HG03025 (cell line): ENCODE results near the gene CHD9NB.
"Not testable (repeated sequence)": the region's sequence is repeated elsewhere in the genome, so short reads cannot be mapped to it uniquely, and the experiment has no call there.

ENCODE experiments used
- ATAC-seq: cut with Tn5 transposase; IDR thresholded peaks from one replicate; pipeline ENCODE4 v1.9.1; 2021; ENCODE audit warnings: mild to moderate bottlenecking, moderate library complexity; ENCODE audit not compliant: unreplicated experiment, low FRiP score

The CHD9NB gene

DNA sequence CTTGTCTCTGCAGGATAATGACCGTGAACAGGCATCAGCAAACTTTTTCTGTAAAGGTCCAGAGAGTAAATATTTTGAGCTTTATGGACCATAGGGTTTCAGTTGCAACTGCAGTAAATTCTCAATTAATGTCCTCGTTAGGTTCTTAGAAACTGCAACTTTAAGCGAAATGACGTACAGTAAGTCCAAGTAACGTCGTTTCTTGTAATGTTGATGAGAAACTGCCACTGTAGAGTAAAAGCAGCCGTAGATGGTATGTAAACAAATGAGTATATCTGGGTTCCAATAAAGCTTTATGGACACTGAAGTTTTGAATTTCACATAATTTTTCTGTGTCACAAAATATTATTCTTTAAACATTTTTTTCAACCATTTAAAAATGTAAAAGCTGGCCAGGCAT lies 7.0 kb upstream of the CHD9NB start:
- ATAC-seq: no peak

DNA sequence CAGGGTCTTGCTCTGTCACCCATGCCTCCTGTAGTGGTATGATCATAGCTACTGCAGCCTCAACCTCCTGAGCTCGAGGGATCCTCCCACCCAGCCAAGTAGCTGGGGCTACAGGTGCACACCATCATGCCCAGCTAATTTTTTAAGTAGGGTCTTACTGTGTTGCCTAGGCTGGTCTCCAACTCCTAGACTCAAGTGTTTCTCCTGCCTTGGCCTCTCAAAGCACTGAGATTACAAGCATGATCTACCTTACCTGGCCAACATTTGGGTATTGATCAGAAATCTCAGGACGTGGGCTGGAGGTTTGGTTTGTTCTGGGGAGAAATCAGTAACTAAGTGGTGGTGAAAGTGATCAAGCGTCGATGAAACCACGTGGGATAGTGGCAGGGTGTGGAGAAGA lies 6.2 kb upstream of the CHD9NB start:
- ATAC-seq: no peak

DNA sequence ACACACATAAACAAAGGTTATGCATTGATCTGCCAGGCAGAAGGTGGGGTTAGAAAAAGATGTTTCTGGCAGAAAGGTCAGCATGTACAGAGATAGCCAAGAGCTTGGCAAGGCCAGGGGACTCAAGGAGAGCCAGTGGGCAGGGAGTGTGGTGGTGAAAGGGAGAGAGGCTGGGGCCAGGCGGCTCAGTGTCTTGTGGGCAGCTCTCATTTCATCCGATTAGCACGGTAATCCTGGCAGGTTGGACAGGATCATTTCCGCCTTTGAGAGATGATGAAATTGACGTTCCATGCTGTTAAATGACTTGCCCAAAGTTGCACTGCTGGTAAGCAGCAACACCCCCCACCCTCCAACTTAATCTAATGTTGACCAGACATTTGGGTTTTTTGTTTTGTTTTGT lies 5.7 kb upstream of the CHD9NB start:
- ATAC-seq: no peak

DNA sequence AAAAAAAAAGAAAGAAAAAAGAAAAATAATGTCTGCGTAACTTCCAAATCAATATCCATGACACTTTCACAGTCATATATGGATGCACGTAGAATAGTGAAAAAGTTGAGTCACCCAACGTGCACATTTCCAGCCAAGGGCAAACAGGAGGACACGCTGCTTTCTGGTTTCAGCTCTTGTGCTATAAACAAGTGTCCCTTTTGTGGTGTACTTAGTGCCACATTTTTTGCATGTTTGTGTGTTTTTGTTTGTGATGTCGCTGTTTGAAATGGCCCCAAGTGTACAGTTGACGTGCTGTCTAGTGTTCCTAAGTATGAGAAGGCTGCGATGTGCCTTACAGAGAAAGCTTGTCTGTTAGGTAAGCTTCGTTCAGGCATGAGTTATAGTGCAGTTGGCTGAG lies 5.0 kb upstream of the CHD9NB start:
- no peak for ATAC-seq

DNA sequence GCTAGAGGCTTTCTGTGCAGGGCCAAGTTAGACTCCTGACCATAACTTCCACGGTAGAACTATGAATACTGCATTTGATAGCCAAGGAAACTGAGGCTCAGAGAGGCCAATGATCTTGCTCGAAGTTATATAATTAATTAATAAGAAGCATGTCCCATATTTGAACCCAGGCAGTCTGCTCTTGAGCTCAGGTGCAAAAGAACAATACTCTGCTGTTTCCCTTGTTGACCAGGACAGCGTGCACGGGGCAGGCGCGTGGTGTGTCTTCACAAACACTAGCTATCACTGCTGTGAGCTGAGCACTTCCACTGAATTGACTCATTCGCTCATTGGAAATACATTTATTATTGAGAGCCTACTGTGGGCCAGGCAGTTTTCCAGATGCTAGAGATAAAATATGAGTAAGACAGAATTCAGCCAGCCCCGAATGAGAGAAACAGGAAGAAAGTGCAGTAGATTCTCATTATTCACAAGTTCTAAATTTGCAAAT lies 3.7 kb upstream of the CHD9NB start:
- no peak for ATAC-seq

DNA sequence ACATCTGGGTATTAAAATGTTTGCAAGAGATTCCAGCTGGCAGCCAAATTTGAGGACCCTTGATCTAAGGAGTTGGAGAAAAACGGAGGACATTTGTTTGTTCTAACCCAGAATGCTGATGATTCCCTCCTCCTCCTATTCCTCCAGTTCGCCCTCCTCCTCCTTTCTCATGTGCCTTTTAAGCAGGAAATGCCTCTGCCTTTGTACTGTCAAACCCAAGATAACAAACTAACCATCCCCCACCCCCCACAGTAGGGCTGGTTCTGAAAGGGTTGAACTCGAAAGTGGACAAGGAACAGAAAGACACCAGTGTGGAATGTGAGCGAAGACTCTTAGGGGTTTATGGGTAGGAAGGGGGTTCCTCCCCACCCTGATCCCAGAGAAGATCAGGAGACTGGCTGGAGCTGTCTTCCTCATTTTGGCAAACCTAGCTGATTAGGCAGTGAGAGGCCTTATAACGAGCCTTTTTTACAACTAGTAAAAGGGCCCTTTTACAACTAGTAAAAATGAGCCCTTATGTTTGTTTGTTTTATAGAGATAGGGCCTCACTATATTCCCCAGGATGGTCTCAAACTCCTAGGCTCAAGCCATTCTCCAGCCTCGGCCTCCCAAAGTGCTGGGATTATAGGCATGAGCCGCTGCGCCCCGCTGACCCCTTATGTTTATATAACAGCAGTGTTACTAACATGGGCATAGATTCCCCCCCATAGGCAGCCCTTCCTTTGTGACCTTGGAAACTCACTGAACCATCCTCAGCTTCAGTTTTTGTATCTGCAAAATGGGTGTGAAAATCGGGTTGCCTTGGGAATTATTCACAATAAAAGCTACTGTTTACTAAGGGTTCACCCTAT lies 3.1 kb upstream of the CHD9NB start:
- ATAC-seq: no peak

DNA sequence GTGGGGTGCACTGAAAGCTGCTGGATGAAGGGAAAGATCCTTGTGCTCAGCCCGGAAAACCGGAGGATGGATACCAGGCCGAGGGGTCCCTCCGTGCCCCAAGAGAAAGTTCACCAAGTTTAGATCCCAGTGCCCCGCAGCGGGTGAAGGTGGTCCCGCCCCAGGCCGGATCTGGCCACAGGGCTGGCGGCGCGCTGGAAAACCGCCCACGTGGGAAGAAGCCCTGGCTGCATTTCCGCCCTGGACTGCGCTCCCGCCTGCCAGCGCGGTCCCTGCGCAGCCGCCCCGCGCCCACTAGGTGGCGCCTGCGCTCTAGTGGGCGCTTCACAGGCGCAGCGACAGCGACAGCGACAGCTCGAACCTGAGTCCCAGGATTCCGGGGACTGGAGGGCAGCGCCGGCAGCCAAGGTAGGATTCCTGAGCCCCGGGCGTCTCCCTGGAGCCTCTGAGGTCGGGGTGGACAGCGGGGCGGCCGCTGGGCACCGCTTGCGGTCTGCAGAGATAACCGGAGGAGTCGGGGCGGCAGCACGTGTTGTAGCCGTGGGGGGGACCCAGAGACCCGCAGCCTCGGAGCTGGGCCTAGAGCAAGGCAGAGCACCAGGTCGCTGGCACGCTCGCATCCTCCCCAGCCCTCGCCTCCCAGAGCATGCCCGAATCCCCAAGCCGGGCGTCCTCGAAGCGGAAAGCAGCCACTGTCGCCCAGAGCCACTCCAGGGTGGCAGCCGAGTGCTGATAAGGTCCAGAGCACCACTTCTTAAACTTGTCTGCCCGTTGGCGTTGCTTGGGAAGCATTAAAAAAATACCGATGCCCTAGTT lies 2.2 kb upstream of the CHD9NB start, which contains the start of gene CHD9:
Gene CHD9 (plus strand): TSS at position 322 of the 816 bp plus-strand sequence. CDS start 101,099 bp downstream, outside the sequence.
- ATAC-seq: peak; percentile 83

DNA sequence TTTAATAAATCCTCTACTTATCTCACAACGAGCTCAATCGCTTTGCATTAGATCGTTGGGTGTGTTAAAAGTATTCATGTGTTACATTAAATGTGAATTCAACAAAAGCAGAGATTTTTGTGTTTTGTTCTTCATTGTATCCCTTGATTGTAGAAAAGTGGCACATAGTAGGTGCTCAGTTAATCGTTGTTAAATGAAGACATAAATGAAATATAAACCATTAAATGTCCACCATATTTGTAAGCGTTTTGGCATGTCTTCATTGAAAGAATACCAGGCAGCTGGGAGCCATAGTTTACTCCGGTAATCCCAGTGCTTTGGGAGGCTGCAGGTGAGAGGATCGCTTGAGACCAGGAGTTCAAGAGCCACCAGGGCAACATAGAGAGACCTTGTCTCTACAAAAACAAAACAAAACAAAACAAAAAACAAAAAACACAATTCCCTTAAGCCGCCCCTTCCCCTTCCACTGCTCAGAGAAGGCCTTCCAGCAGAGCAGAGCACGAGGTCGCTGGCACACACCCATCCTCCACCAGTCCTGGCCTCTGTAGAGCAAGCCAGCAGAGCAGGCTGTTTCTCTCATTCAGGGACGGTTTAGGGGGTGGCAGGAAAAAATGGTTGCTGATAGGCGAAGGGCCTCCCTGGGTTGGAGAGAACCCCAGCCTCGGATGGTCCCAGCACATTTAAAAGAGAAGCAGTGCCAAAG lies 1.4 kb upstream of the CHD9NB start:
- peak; percentile 31 for ATAC-seq

DNA sequence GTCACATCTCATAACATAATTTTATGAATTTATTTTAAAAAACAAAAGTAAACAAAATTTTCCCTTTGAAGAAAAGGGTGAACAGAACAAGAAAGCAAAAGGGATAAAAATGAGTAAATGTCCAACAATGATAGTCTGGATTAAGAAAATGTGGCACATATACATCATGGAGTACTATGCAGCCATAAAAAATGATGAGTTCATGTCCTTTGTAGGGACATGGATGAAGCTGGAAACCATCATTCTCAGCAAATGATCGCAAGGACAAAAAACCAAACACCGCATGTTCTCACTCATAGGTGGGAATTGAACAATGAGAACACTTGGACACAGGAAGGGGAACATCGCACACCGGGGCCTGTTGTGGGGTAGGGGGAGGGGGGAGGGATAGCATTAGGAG lies 1.4 kb downstream of the CHD9NB start:
- ATAC-seq: not testable (repeated sequence)

DNA sequence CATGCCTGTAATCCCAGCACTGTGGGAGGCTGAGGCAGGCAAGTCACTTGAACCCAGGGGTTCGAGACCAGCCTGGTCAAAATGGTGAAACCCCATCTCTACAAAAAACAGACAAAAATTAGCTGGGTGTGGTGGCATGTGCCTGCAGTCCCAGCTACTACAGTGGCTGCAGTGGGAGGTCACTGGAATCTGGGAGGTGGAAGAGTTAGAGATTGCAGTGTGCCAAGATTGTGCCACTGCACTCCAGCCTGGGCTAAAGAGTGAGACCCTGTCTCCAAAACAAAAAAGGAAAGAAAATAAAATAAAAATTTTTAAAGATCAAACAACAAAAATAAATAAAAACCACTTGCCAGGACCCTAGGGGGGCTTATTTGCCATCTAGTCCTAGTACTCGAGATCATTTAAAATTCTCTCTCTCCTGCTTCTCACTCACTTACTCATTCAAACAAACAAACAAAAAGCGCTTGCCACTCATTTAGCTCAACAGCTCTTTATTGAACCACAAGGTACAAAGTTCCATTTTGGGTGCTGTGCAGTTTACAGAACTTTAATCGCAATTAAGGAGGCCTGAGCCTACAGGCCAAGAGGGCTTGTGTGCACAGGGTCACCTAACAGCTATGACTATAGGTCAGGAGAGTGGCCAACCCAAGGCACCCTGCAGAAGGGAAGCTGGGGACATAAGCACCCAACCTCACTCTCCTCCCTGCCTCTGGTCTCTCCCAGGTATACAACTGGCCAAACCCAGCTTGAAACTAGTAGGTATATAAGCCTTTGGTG lies 4.4 kb downstream of the CHD9NB start:
- no peak for ATAC-seq

DNA sequence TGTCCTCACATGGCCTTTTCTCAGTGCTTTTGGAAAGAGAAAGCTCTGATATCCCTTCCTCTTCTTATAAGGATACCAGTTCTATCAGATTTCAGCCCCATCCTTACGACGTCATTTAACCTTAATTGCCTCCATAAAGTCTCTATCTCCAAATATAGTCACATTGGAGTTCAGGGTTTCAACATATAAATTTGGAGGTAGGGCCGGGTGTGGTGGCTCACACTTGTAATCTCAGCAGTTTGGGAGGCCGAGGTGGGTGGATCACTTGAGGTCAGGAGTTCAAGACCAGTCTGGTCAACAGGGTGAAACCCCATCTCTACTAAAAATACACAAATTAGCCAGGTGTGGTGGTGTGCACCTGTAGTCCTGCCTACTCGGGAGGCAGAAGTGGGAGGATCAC lies 5.2 kb downstream of the CHD9NB start:
- not testable (repeated sequence) for ATAC-seq

DNA sequence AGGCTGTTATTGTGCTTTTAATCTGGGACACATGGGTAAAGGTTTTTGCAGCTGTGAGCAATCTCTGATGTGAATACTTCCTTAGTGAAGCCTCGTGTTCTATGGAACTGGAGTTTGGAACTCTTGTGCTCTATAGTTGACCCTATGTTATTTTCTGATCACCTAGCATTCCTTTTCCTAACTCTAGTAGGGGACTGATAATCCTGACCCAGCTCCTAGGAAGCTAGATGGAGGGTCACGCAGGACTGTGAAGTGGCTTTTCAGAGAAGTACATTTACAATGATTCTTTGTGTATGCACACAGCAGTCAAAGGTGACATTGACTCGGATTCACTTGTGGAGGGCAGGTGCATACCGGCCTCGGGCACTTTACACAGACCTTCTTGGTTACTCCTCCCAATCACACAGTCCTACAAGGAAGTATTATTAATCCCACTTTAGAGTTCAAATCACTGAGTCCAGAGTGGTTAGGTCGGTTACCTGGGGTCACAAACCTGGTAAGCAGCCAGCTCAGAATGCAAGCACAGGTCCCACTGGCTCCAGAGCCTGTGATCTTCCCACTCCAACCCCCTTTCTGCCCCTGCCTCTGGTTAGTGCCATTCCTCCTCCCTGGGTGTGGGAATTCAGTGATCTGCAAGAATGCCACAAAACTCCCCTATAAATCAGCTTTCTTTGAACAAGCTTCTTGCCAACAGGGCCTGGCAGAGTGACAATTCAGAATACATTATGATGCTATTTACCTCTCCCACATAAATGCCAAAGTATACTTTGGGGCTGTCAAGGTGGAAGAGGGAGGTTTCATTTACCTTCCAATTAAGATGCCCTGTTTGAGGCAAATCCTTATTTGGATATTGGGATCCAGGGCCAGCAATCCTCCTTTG lies 7.1 kb downstream of the CHD9NB start:
- ATAC-seq: no peak

DNA sequence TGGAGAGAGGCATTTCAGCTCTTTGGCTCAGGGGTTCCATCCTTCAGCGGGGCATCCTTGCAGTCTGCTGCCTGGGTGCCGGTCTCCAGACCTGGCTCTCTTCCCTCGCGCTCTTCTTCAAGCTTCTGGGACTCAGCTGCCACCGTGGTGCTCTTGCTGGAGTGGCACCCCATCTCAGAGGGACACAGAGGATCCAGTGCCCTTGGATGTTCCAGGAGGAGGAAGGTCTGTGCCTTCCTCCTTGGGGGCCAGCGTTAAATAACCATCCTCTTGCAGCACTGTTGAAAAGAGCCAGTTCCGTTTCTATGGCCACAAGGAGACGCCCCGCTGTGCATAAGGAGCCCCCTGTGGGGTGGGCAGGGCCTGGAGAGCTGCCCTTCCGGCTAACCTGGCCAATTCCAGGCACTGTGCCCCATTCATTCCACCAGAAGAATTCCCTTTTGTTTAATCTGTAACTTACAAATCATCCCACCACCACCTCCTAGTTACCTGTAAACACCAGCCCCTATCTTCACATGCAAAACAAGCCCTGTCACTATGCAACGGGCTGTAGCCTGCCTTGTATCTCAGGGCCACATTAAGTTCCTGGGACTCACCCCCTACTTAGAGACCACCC lies 8.6 kb downstream of the CHD9NB start:
- ATAC-seq: no peak

DNA sequence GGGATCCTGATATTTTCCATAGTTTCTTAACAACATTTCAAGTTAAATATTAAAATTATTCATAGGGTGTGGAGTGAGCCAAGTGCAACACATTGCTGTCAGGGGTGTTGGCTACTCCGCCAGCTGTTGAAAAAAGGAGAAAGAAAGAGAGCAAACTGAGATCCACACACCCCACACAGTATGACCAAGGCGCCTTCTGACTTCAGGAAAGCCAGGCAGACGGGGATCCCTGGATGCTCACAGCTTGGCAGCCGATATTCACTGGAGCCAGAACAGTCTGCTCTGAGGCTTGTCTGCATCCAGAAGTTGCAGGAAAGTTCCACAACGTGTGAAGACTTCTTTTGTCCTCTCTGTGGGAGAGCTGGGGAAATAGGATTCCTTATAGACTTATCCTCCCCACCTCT lies 9.3 kb downstream of the CHD9NB start:
- ATAC-seq: no peak

DNA sequence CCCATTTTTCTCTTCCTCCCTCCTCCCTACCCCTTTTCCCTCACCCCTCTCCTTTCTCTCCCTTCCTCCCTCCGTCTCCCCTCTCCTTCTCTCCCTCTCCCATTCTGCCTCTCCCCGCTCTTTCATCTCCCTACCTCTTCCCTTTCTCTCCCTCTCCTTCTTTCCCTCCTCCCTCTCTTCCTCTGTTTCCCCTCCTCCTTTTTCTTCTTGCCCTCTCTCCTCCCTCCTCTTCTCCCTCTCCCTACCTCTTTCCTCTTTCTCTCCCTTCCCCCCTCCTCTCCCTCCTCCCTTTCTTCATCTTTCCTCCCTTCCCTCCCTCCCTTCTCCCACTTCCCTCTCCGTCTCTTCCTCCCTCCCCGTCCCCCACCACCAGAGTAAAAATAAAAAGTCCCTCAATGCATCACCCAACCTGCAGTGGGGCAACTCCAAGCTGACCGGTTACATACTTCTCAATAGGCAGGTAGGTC lies 10.4 kb downstream of the CHD9NB start:
- no peak for ATAC-seq

DNA sequence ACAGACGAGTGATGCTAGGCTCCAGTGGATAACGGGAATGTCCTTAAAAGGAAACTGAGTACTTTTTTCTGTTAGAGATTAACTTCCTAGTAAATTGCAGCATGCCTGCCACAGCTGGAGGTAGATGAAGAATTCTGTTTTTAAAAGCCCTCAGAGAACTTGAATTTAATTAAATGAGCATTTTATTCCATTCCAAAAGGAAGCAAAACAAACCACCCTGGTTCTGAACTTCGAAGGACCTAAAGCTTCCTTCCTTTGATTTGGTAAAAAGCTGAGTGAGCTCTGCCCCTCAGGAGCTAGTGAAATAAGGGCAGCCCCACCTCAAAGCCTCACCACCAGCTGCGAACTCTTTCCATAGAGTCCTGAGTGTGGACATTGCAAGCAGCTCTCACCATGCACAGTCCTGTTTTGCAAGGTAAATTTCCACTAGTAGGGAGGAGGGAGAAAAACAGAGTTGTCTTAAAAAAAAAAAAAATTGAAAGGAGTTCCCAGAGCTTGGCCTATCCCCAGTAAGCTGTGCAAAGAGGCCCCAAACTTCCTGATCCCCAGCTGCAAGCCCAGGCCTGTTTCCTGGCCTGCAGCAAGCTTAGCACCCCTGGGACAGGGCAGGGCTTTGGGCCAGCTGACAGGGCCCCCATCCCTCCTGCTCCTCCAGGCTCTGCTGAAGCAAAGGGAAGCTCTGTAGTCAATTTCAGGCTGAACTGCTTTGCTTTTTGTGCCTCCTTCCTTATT lies 11.2 kb downstream of the CHD9NB start:
- no peak for ATAC-seq

DNA sequence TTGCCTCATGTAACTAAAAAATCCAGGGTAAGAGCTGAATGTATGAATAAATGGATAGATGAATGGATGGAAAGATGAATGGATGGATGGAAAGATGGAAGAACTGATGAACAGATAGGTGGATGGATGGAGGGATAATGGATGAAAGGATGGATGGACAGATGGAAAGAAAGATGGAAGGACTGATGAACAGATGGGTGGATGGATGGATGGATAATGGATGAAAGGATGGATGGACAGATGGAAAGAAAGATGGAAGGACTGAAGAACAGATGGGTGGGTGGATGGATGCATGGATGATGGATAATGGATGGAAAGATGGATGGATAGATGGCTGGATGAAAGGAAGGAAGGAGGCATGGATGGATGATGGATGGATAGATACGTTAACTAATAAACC lies 11.9 kb downstream of the CHD9NB start:
- no peak for ATAC-seq

DNA sequence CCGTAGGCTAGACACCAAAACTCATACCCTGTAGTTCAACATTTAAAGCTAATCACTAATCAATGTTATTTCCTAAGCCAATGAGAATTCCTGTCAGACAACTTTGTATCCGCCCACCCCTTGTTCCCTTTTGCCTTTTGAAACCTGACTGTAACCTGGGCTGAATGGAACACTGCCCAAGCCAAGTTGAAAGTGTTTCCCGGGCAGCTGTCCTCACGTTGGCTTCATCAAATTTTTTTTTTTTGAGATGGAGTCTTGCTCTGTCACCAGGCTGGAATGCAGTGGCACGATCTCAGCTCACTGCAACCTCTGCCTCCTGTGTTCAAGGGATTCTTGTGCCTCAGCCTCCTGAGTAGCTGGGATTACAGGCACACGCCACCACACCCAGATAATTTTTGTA lies 16.0 kb downstream of the CHD9NB start:
- ATAC-seq: not testable (repeated sequence)
